Suprapubic skin (tissue), 4 donors: ENCODE data around the gene GREM1.

Experiments
- CTCF ChIP-seq, 2 donors: fragments of 200-600 bp in 1 of 2; fragments of 450-650 bp in 1 of 2; sonication (generic) in 1 of 2; IDR thresholded peaks; one replicate each; pipeline ENCODE4 v1.5.1; 2016 to 2019; ENCODE audit warnings: antibody characterized with exemption in 2 of 2, mild to moderate bottlenecking in 1 of 2, moderate library complexity in 1 of 2
- EP300 ChIP-seq: sonication (generic); formaldehyde crosslinking; IDR thresholded peaks from one replicate; pipeline ENCODE4 v1.6.1; 2017; ENCODE audit warnings: antibody characterized with exemption
- POLR2A ChIP-seq, 2 donors: fragments of 450-650 bp; IDR thresholded peaks; one replicate each; pipeline ENCODE4 v1.6.1; 2017; ENCODE audit warnings: antibody characterized with exemption in 2 of 2, mild to moderate bottlenecking in 2 of 2, moderate library complexity in 2 of 2
- POLR2AphosphoS5 ChIP-seq, 3 donors: sonication (generic); formaldehyde crosslinking; IDR thresholded peaks; one replicate each; pipeline ENCODE4 v1.6.1; 2017; ENCODE audit warnings: antibody characterized with exemption in 3 of 3

- TF ChIP-seq POLR2AphosphoS5 (IDR thresholded peaks at IDR 0.05) (no peak), CTCF (IDR thresholded peaks at IDR 0.05) (no peak), POLR2A (IDR thresholded peaks at IDR 0.05) (no peak), EP300 (no peak)
These were observed 18.9 kb downstream of the GREM1 start for GRCh38 chr15:32736701-32737061.
